BJ (cell line): ENCODE data around the gene OFD1. TPM values are rescaled to one million over a fixed set of nuclear protein-coding genes. Genes with fewer than 3 reads are reported as not detected.

Source experiments
- CTCF ChIA-PET: fragments of 350-600 bp; formaldehyde crosslinking; extraction: SDS; loops from one replicate; lab custom pipeline; 2021; ENCODE audit warnings: antibody characterized with exemption, inconsistent platforms; lab: Yijun Ruan, JAX
- POLR2A ChIA-PET: fragments of 300-600 bp; sonication (Branson Sonifier 250); formaldehyde crosslinking; extraction: SDS; loops from one replicate; lab custom pipeline; 2021; ENCODE audit warnings: antibody characterized with exemption; lab: Charles Lee
- DNase-seq: peaks from one replicate; pipeline ENCODE4 v3.0.0-alpha.2; 2011; ENCODE audit warnings: low read depth
- H3K27me3 ChIP-seq: 2 replicates; pipeline ENCODE4 v1.6.0; 2011; ENCODE audit warnings: low read length; ENCODE audit not compliant: control insufficient read depth, insufficient read depth
- H3K36me3 ChIP-seq: 2 replicates; pipeline ENCODE4 v1.5.1; 2011; ENCODE audit warnings: low read length; ENCODE audit not compliant: control insufficient read depth, insufficient read depth
- H3K4me3 ChIP-seq: 2 replicates; pipeline ENCODE4 v1.5.1; 2011; ENCODE audit warnings: low read depth, mild to moderate bottlenecking, control low read depth, low read length
- polyA plus RNA-seq: library from polyadenylated mRNA; depleted of rRNA; stranded (reverse); fragments of >200 nt; gene quantifications from 2 replicates; pipeline ENCODE4 v1.2.3, GENCODE V29; 2011
- TF ChIP-seq, protein P1 (sequence below): IDR thresholded peaks from 2 replicates; pipeline ENCODE4 v1.5.1; 2011; ENCODE audit warnings: low read depth, mild to moderate bottlenecking, control low read depth, inconsistent platforms, low read length, moderate library complexity; ENCODE audit not compliant: insufficient read depth

Gene OFD1
- polyA plus RNA-seq, 1 experiment = 4.9 TPM

DNA sequence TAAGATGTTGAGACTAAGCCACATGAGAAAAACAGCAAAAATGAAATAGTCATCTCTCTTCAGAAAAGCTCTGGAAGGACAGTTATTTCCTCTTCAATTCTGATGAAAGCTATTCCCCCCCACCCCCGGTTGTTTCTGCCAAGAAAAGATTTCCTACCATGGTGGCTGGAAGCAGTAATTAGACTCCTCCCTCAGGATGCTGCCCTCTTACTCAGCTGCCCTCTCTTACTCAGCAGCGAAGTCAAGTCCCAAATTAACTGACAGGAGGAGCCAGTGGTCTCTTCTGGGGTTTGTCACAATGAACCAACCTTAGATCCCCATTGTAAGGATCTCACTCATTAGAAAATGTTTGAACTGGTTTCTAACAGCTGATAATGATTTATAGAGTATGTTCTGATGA is 44.4 kb downstream of the OFD1 start:
- TF ChIP-seq, protein P1, sequence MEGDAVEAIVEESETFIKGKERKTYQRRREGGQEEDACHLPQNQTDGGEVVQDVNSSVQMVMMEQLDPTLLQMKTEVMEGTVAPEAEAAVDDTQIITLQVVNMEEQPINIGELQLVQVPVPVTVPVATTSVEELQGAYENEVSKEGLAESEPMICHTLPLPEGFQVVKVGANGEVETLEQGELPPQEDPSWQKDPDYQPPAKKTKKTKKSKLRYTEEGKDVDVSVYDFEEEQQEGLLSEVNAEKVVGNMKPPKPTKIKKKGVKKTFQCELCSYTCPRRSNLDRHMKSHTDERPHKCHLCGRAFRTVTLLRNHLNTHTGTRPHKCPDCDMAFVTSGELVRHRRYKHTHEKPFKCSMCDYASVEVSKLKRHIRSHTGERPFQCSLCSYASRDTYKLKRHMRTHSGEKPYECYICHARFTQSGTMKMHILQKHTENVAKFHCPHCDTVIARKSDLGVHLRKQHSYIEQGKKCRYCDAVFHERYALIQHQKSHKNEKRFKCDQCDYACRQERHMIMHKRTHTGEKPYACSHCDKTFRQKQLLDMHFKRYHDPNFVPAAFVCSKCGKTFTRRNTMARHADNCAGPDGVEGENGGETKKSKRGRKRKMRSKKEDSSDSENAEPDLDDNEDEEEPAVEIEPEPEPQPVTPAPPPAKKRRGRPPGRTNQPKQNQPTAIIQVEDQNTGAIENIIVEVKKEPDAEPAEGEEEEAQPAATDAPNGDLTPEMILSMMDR = no peak
- POLR2A ChIA-PET = no interaction called here
- Histone ChIP-seq H3K36me3 (no peaks in the 10 kb centered on the region), H3K27me3 (no peaks in the 10 kb centered on the region), H3K4me3 (no peak overlapping the region)
- CTCF ChIA-PET = no interaction called here
- no peak for DNase-seq

DNA sequence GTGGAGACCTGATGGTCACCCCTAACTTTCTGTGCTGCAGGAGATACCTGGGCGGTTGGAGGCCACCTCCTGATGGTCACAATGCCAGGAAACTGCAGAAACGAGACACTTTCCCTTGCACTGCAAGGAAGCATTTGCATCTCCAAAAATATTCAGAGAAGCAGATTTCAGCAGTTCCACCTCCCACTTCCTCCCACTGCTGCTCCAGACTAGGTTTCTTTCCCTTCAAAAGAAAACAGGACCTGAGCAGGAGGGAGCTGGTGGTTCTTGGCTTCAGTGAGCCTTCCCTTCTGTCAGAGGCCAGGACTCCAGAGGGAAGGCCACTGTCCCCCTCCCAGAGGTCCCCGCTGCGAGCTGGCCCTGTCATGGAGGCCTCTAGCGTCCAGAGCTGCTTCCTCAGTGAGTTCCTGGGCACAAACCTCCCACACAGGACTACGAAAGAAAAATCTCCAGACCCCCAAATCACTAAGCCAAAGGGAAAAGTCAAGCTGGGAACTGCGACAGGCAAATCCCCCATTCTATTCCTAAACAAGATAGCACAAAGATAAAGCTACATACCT is 46.4 kb downstream of the OFD1 start:
- H3K36me3 ChIP-seq = no peaks in the 10 kb centered on the region
- ChIA-PET CTCF (no interaction called here), POLR2A (no interaction called here)
- no peaks in the 10 kb centered on the region for H3K27me3 ChIP-seq
- TF ChIP-seq, protein P1 = no peak
- DNase-seq = no peak
- no peak overlapping the region for H3K4me3 ChIP-seq

DNA sequence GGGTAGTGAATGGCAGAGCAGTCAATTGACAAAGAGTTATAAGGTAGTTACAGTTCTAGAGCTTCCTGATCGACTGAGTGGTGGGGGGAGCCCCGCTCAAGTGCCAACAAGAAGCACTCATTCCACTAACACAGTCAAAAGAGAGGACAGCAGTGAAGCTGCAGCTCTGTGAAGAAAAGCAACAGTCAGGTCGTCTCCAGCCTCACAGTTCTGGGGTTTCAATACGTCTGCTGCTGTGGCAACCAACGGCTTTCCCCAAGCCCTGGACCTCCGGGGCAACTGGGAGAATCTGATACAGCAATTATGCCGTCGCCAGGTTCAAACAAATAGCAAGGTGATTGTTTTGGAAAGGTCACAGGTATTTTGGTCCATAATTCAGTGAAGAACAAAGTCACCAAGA is 51.5 kb downstream of the OFD1 start:
- Histone ChIP-seq H3K36me3 (no peaks in the 10 kb centered on the region), H3K4me3 (no peak overlapping the region), H3K27me3 (no peaks in the 10 kb centered on the region)
- TF ChIP-seq, protein P1 = no peak
- no peak for DNase-seq
- ChIA-PET CTCF (no interaction called here), POLR2A (no interaction called here)

DNA sequence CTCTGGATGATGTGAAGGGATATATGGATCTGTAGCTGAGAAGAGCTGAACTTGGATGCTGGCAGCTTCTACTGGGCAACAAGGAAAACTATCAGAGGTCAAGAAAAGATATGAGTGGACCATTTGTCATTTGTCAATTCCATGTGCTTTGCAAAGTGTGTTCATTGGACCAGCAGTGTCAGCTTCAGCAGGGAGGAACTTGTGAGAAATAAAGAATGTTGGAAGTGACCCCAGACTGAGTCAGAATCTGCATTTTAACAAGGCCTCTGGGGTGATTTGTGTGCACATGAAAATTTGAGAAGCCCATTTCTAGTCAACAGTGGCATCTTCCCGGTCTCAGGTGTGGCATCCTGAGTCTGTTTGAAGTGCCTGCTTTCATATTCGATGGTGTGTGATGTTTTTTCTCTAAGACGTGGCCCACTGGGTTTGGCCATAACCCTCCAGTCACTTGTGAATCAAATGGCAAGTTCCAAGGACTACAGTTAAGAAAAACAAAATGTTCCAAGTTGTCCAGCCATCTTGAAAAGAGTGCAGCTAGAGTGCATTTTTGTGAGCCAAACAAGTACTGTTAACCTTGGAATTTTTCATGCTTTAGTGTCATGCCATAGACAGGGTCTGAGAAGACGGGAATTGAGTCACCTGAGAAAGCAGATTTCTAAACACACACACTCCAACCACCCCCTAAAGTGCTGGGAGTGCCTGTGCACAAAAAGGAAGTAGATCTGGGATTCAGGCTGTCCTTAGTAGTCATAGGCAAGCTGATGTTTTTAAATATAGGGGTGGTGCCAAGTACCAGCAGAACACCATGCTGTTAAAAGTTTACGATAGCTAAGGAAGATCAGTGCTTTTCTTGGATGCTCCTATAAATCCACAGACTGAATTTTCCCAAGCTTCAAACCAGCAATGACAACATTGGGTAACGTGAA is 55.9 kb downstream of the OFD1 start:
- no peak for DNase-seq
- Histone ChIP-seq H3K36me3 (no peaks in the 10 kb centered on the region), H3K27me3 (no peaks in the 10 kb centered on the region), H3K4me3 (no peak overlapping the region)
- ChIA-PET POLR2A (no interaction called here), CTCF (interaction anchor here (0.6 kb wide), 1 partner anchor 93 kb away, joined by 3 read pairs; no protein-coding TSS in a partner anchor)
- TF ChIP-seq, protein P1 = no peak

DNA sequence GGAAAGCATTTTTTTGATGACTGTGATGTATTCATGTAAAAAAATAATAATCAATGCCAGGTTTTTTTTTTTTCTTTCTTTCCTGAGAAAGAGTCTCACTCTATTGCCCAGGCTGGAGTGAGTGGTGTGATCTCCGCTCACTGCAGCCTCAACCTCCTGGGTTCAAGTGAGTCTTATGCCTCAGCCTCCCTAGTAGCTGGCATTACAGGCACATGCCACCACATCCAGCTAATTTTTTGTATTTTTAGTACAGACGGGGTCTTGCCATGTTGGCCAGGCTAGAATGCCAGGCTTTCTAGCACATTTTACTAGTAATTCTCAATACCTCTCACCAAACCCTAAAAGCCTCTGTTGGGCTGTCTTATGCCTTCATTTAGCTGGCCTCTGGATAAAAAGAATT is 56.6 kb downstream of the OFD1 start:
- no peak for DNase-seq
- TF ChIP-seq, protein P1 = no peak
- ChIA-PET CTCF (interaction anchor here (0.6 kb wide), 1 partner anchor 93 kb away, joined by 3 read pairs; no protein-coding TSS in a partner anchor), POLR2A (no interaction called here)
- no peak overlapping the region for H3K4me3 ChIP-seq
- no peaks in the 10 kb centered on the region for H3K27me3 ChIP-seq
- H3K36me3 ChIP-seq = no peaks in the 10 kb centered on the region
